ENCODE measurements around the gene HEXB.
"Not testable (repeated sequence)": the region's sequence is repeated elsewhere in the genome, so short reads cannot be mapped to it uniquely, and the experiment has no call there.

The HEXB gene

DNA sequence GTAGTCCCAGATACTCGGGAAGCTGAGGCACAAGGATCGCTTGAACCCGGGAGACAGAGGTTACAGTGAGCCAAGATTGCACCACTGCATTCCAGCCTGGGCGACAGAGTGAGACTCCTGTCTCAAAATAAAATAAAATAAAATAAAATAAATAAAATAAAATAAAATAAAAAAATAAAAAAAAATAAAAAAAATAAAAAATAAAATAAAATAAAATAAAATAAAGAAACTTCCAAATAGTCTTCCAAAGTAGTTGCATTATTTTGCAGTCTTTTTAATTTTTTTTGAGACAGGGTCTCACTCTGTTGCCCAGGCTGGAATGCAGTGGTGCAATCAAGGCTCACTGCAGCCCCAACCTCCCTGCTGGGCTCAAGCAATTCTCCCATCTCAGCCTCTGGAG, 63.7 kb downstream of the HEXB start:
- DNase-seq, result not testable (repeated sequence)

DNA sequence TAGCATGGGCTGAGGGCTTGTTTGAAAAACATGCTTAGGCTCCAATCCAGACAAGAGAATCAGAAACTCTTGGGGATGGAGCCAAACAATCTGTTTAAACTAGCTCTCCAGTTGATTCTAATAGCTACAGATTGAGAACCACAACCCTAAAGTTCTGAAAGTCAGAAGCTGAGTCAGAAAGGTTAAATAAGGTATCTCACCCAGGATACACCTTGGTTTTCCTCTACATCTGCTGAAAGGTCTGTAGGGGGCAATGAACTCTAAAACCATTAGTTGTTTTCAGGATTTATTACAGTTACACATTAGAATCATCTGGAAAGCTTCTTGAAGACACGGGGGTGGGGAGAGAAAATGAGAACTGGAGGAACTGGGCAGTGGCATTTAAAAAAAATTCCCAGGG, 76.2 kb downstream of the HEXB start:
- DNase-seq, result no peak

DNA sequence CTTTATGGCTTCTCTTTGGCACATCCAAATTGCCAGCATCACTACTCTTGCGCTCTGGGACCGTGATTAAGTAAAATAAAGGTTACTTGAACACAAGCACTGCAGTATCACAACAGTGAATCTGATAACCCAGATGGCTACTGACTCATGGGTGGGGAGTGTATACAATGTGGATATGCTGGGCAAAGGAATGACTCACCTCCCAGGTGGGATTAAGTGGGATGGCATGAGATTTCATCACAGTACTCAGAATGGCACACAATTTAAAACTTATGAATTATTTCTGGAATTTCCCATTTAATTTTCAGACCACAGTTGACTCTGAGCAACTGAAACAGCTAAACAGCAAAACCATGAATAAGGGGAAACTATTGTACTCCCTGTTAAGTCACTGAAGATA, 77.6 kb downstream of the HEXB start:
- DNase-seq, result no peak

DNA sequence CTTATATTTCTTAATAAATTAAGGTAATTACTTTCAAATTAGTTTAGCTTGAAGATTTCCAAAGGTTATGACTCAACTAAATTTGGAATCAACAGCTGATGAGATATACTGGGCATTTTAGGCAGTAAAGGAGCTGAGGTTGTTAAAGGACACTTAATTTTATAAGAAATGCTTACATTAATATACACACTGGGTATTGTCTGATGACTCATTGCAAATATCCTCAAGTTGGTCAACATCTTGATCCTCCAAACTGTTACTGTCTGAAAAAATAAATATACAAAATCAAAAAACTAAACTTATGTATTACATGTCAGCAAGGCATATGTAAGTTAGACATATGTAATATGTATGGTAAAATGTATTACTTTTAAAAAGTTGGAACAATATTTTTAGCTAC, 78.5 kb downstream of the HEXB start:
- no peak for DNase-seq

DNA sequence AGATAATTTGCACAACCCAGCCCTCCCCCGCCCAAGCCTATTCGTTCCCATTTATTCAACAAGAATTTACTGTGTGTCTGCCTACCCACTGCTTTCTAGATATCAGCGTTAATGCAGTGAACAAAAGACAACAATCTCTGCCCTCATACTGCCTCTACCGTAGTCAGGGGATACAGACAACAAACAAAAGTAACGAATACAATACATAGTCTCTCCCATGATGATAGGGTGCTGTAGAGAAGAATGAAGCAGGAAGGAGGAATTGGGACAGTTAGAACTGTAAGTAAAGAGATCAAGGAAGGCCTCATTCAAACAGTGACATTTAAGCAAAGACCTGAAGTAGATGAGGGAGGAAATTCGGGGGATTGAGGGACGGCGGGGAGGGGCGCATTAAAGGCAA, 80.2 kb downstream of the HEXB start:
- DNase-seq, result no peak

DNA sequence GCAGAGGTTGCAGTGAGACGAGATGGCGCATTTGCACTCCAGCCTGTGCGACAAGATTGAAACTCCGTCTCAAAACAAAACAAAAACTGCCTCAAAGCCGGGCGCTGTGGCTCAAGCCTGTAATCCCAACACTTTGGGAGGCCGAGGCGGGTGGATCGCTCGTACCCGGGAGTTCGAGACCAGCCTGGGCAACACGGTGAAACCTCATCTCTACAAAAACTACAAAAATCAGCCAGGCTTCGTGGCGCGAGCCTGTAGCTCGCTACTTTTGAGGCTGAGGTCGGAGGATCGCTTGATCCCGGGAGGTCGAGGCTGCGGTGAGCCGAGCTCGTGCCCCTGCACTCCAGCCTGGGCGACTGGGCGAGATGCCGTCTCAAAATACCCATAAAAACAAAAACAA, 80.9 kb downstream of the HEXB start:
- DNase-seq, result no peak

DNA sequence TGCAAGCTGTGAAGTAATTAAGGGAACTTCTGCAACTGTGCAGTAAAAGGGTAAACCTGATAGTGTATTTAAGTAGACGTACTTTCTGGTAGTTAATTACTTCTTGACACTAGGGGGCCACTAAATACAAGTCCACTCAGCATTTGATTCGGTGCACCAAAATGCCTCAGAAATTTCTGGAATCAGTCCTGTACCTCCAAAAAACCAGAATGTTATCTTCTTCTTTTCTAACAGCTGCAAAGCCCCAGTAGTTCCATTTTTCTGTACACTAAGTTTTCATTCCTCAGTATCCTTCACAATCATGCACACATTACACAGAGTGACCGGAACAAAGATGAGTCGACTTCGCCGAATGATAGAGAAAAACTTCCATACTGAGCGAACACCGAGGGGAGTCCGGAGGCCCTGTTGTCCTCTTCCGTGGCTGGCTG, 81.4 kb downstream of the HEXB start:
- peak in 2 of 14 donors; percentile 30 to 46 for DNase-seq

DNA sequence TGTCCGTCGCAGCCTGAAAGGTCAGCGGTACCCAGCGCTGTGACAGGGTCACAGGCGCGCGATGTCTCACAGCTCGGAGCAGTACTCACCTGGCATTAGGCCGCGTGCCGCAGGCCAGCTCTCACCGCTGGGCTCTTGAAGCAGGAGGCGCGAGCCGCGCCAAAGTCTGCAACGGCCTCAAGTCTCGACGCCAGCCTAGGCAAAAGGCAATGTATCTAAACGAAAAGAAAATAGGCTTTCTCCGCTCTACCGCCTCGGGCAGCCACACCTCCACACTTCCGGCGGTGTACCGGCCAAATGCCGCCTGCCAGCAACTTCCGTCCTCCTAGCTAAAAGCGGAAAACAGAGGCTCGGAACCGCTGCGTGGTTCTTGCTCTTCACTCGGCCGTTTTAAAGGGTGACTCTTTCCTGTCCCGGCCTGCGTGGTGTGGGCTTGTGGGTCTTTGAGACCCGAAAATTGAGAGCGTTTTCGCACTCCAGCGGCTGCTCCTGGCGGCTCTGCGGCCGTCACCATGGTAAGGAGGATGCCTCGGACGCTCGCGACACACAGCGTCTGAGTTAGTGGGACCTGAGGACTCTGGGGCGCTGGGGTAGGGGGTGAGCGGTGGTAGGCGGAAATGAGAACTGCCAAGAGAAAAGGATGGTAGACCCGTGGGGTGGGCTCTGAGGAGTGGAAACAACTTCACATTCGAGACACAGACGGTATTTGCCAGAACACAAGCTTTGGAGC, 82.0 kb downstream of the HEXB start, which contains the start of the genes GFM2 and NSA2:
GFM2 (minus strand) TSS at position 269 of the 730 bp plus-strand sequence. CDS start 3,375 bp downstream, outside the sequence.
NSA2 (plus strand) TSS at position 401 of the 730 bp plus-strand sequence; CDS start at position 513, 112 bp downstream.
- peak; percentile 40 to 97 (median 91) for DNase-seq

DNA sequence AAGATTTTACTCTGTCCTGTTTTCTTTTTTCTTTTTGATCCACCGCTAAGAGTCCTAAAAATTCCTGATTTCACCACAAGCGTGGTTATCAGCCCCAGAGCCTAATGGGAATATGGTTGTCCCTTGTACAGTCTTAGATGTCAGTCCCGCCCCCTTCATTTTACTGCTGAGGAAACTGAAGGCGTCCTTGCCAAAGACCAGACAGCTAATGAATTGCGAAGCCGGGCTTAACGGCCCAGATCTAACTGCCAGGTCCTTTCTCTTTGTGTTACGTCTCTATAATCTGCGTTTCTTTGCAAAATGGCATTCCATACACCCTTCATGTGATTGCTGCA, 82.5 kb downstream of the HEXB start:
- DNase-seq, result peak in 1 of 14 donors; percentile 29

Measured in C1 segment of cervical spinal cord (tissue), 14 donors.